ENCODE data around the gene CUL4A.

DNA sequence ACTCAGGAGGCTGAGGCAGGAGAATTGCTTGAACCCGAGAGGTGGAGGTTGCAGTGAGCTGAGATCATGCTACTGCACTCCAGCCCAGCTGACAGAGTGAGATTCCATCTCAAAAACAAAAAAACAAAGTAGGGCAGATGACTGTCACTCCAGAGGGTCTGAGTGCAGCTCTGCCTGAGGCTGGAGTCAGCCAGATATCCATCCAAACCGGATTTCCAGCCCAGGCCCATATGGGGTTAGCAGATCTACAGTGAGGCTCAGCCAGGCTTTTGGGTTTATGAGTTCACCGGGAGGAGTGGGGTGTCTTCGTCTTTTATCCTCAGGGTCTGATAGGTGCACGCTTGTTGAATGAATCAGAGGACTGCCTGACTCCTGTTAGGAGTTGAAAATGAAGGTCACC is 106.6 kb downstream of the CUL4A start:
- TF ChIP-seq POLR2A (IDR thresholded peaks at IDR 0.05): no peak
- TF ChIP-seq, protein P1, sequence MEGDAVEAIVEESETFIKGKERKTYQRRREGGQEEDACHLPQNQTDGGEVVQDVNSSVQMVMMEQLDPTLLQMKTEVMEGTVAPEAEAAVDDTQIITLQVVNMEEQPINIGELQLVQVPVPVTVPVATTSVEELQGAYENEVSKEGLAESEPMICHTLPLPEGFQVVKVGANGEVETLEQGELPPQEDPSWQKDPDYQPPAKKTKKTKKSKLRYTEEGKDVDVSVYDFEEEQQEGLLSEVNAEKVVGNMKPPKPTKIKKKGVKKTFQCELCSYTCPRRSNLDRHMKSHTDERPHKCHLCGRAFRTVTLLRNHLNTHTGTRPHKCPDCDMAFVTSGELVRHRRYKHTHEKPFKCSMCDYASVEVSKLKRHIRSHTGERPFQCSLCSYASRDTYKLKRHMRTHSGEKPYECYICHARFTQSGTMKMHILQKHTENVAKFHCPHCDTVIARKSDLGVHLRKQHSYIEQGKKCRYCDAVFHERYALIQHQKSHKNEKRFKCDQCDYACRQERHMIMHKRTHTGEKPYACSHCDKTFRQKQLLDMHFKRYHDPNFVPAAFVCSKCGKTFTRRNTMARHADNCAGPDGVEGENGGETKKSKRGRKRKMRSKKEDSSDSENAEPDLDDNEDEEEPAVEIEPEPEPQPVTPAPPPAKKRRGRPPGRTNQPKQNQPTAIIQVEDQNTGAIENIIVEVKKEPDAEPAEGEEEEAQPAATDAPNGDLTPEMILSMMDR (IDR thresholded peaks at IDR 0.05): no peak
